ENCODE data around the gene LRRK1.

LRRK1 gene

GRCh38 chr15:101067660-101068522 lies 148.7 kb downstream of the LRRK1 start:
- no peak overlapping the region for H3K4me3 ChIP-seq (ENCODE audit: low read length)
- no peak for DNase-seq (ENCODE audit: low read depth)
- TF ChIP-seq, protein P1, sequence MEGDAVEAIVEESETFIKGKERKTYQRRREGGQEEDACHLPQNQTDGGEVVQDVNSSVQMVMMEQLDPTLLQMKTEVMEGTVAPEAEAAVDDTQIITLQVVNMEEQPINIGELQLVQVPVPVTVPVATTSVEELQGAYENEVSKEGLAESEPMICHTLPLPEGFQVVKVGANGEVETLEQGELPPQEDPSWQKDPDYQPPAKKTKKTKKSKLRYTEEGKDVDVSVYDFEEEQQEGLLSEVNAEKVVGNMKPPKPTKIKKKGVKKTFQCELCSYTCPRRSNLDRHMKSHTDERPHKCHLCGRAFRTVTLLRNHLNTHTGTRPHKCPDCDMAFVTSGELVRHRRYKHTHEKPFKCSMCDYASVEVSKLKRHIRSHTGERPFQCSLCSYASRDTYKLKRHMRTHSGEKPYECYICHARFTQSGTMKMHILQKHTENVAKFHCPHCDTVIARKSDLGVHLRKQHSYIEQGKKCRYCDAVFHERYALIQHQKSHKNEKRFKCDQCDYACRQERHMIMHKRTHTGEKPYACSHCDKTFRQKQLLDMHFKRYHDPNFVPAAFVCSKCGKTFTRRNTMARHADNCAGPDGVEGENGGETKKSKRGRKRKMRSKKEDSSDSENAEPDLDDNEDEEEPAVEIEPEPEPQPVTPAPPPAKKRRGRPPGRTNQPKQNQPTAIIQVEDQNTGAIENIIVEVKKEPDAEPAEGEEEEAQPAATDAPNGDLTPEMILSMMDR (conservative IDR thresholded peaks at IDR 0.05; ENCODE audit: low read length) = no peak

- TF ChIP-seq, protein P1 (conservative IDR thresholded peaks at IDR 0.05; ENCODE audit: low read length) = no peak
- DNase-seq (ENCODE audit: low read depth) = no peak
- no peak overlapping the region for H3K4me3 ChIP-seq (ENCODE audit: low read length)
Observed at GRCh38 chr15:101068523-101068960, 149.4 kb downstream of the LRRK1 start.

DNA sequence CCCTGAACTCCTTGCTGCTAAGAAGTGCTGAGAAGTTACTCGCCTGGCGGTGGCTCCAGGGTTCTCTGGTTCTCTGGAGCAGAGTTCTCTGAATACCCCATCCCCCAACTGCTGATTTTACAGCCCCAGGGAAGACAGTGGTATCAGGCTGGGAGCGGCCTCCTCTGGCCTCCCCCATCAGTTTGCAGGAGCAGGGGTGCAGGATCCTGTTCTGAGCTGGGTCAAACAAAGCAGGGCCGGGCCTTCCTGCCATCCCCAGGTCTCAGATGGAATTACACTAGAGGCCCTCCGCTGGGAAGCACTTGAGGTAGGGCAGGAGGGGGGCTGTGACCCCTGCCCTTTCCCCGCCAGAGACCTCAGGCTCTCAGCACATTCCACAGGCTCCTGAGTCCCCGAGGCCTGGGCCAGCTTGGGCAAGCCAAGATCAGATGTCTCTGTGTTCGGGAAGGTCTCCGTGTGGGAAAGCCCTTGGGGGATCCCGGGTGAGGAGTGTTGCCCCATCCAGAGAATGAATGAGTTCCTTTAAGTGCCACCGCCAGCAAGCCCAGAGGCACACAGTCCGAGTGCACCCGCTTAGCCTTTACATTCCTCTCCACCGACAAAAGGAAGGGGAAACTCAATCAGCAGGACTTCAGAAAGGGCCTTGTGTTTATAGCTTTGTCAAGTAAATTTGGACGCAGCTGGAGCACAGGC lies 149.9 kb downstream of the LRRK1 start:
- no peak overlapping the region for H3K4me3 ChIP-seq (ENCODE audit: low read length)
- DNase-seq (ENCODE audit: low read depth) = peak; percentile 31
- TF ChIP-seq, protein P1 (conservative IDR thresholded peaks at IDR 0.05; ENCODE audit: low read length) = 0 out of 2 replicates have a peak, but pooled peaks have one; percentile 3

- no peak for DNase-seq (ENCODE audit: low read depth)
- TF ChIP-seq, protein P1 (conservative IDR thresholded peaks at IDR 0.05; ENCODE audit: low read length) = no peak
- no peak overlapping the region for H3K4me3 ChIP-seq (ENCODE audit: low read length)
Observed at GRCh38 chr15:101069654-101069973, 150.5 kb downstream of the LRRK1 start.

DNA sequence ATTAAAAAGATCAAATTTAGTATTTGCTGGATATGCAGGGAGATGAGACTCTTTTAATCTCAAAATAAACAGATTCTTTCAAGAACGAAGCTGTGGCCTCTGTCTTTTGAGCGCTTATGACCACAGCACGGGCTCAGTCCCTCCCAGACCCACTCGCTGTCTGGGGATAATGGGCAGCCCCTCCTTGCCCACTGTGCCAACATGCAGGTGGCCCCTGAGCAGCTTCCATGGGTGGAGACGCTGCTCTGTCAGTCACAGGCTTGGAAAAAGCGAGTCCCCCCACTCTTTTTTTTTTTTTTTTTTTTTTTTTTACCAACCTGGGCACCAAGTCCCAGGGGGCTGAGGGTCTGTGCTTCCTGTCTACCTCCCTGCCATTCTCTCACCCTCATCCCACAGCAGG lies 150.9 kb downstream of the LRRK1 start:
- DNase-seq (ENCODE audit: low read depth) = no peak
- TF ChIP-seq, protein P1 (conservative IDR thresholded peaks at IDR 0.05; ENCODE audit: low read length) = no peak
- H3K4me3 ChIP-seq (ENCODE audit: low read length) = no peak overlapping the region

DNA sequence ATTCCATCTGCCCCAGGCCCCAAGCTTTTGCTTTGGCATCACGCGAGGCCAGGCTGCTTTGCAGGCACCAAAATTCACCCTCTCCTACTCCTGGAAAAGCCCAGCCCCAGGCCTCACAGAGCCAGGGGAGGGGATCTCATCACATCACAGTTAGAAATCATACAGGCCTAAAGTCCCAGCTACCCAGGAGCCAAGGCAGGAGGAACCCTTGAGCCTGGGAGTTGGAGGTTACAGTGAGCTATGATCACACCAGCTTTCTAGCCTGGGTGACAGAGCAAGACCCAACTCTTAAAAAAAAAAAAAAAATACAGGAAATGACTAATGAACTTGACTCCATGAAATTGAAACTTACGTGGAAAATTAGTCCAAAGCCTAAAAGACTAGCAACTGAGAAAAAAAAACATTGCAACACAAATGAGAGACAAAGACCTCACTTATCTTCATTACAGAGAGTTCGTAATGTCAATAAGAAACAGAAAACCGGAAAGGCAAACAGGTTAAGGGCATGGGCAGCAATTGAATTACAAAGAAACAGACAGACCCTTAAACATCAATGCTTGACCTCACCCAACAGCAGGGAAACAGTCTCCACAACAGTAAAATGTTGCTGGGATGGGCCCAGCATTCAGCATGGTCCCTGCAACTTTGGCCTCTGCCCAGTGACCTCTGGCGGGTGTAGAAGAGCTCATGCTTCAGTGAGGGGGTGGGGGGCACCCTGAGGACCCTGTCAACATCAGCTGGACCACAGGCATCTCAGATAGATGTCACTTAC lies 151.5 kb downstream of the LRRK1 start:
- peak; percentile 88 for DNase-seq (ENCODE audit: low read depth)
- TF ChIP-seq, protein P1 (conservative IDR thresholded peaks at IDR 0.05; ENCODE audit: low read length) = no peak
- no peak overlapping the region for H3K4me3 ChIP-seq (ENCODE audit: low read length)

All from AG10803 (cell line).